GM06990 (cell line): Measurements from ENCODE around the gene TBCD.

Experiments used
- DNase-seq: peaks from one replicate; pipeline ENCODE4 v3.0.0-alpha.2; 2011; ENCODE audit not compliant: insufficient read length; ENCODE audit errors: extremely low read depth
- H3K27me3 ChIP-seq: replicated peaks from 2 replicates; pipeline ENCODE4 v1.6.0; 2011; ENCODE audit warnings: low read length; ENCODE audit not compliant: control insufficient read depth, insufficient read depth
- H3K36me3 ChIP-seq: 2 replicates; pipeline ENCODE4 v1.5.1; 2011; ENCODE audit warnings: low read length; ENCODE audit not compliant: control insufficient read depth, insufficient read depth
- H3K4me3 ChIP-seq: replicated peaks from 2 replicates; pipeline ENCODE4 v1.5.1; 2011; ENCODE audit warnings: low read depth, mild to moderate bottlenecking, control low read depth, low read length
- TF ChIP-seq, protein P1 (sequence below): IDR thresholded peaks from 2 replicates; pipeline ENCODE4 v1.5.1; 2011; ENCODE audit warnings: low read length, control low read depth, mild to moderate bottlenecking, inconsistent platforms; ENCODE audit not compliant: insufficient read depth, poor library complexity, severe bottlenecking

Gene TBCD

DNA sequence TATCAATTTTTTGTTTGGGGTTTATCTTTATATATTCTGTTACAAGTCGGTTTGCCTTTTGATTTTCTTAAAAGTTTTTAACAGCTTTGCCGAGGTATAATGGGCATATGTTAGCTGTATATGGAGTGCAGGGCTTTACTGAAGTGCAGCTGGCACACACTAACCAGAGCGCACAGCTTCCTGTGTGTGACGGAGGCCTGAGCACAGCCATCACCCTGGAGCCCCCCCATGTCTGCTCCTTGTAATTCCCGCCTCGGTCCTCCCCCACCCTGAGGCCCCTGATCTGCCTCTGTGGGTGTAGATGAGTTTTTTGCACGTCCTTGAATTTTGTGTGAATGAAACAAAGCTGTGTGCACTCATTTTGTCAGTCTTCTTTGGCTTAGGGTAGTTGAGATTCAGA is 148.1 kb downstream of the TBCD start:
- Histone ChIP-seq H3K4me3 (no peak overlapping the region), H3K36me3 (peaks cover 2% of the 10 kb centered on the region), H3K27me3 (no peaks in the 10 kb centered on the region)
- DNase-seq: no peak
- TF ChIP-seq, protein P1, sequence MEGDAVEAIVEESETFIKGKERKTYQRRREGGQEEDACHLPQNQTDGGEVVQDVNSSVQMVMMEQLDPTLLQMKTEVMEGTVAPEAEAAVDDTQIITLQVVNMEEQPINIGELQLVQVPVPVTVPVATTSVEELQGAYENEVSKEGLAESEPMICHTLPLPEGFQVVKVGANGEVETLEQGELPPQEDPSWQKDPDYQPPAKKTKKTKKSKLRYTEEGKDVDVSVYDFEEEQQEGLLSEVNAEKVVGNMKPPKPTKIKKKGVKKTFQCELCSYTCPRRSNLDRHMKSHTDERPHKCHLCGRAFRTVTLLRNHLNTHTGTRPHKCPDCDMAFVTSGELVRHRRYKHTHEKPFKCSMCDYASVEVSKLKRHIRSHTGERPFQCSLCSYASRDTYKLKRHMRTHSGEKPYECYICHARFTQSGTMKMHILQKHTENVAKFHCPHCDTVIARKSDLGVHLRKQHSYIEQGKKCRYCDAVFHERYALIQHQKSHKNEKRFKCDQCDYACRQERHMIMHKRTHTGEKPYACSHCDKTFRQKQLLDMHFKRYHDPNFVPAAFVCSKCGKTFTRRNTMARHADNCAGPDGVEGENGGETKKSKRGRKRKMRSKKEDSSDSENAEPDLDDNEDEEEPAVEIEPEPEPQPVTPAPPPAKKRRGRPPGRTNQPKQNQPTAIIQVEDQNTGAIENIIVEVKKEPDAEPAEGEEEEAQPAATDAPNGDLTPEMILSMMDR: no peak

DNA sequence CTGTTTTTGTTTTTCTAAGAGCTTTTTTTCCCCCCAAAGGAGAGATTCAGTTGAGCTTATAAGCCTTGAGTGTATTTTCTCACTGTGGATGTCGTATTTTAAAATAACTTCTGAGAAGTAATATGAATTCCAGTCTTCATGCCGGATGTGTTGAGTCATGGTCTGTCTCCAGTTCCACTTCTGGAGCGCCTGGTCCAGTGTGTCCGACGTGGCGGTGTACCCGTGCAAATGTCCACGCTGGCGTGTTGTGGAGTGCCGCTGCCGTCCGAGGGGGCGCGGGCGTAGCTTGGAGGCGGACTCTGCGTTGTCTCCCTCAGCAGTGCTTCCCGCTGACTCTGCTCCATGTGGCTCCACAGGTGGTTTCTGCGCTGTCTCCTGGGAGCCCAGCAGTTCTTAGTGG is 148.9 kb downstream of the TBCD start:
- DNase-seq: no peak
- Histone ChIP-seq H3K27me3 (no peaks in the 10 kb centered on the region), H3K4me3 (no peak overlapping the region), H3K36me3 (peaks cover 4% of the 10 kb centered on the region)
- TF ChIP-seq, protein P1: no peak

DNA sequence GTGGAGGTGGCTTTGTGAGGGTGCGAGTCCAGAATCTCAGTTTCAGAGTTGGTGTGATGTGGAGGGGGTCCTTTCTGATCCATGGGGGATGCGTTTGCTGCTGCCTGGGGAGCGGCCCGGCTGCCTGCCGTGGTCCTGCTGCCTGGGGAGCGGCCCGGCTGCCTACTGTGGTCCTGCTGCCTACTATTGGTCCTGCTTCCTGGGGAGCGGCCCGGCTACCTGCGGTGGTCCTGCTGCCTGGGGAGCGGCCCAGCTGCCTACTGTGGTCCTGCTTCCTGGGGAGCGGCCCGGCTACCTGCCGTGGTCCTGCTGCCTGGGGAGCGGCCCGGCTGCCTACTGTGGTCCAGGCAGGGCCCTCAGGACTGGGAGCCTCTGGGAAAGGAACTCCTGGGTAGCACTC is 149.5 kb downstream of the TBCD start:
- peaks cover 4% of the 10 kb centered on the region for H3K36me3 ChIP-seq
- TF ChIP-seq, protein P1: no peak
- H3K27me3 ChIP-seq: no peaks in the 10 kb centered on the region
- no peak overlapping the region for H3K4me3 ChIP-seq
- DNase-seq: no peak

DNA sequence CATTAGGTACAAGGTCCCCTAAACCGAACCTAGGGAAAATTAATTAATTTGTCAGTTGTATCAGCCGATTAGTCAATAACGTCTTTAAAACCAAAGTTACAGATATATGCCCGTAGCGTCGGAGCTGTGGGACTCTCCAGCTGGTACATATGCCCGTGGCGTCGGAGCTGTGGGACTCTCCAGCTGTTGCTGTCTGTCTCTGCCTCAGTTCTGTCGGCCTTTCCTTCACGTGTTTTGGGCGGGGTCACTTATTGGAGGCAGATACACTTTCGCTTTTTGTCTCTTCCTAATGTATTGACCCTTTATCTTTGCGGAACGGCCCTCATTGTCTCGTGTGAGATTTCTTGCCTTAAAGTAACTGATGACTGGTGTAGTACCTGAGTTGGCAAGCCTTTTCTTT is 150.0 kb downstream of the TBCD start:
- TF ChIP-seq, protein P1: no peak
- peaks cover 4% of the 10 kb centered on the region for H3K36me3 ChIP-seq
- no peak for DNase-seq
- no peak overlapping the region for H3K4me3 ChIP-seq
- no peaks in the 10 kb centered on the region for H3K27me3 ChIP-seq

DNA sequence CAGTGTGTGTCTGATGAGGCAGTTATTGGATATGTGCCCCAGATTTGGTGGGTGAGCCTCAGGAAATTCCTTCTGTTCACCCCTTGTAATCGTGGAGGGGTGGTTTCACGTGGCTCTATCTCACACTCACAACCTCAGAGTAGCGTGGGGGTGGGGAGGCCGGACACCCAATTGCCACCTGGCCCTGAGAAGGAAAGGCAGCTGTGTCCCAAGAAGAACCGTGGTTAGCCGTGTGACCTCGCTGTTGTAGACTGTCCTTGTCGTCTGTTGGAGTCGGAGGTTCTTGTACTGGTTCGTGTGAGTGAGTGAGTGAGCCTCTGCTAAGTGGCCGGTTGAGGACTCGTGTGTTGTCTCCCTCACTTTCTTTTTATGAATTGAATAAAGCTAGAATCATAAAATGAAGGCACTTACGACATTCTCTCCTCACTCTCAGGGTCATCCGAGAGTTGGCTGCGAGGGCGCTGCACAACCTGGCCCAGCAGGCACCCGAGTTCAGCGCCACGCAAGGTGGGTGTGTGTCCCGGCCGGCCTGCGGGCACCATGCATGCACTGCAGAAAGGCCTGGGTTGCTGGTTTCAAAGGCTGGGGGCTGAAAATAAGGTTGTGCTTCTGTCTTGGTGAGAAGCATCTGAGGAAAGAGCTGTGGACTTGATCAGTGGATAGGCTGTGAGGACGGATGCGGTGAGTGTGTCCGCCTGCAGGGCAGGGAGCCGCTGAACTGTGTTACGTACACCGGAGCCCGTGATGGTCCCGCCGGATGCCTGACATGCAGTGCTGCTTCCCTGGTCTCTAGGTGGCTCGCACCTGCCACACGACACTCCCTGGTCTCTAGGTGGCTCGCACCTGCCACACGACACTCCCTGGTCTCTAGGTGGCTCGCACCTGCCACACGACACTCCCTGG is 151.4 kb downstream of the TBCD start:
- H3K4me3 ChIP-seq: no peak overlapping the region
- no peaks in the 10 kb centered on the region for H3K27me3 ChIP-seq
- peaks cover 6% of the 10 kb centered on the region for H3K36me3 ChIP-seq

More for the DNA sequence above, 151.4 kb downstream of the TBCD start:
- TF ChIP-seq, protein P1: no peak
- no peak for DNase-seq
